Epidermal melanocyte (primary cell): ENCODE results near the gene MAPK8IP1.

ENCODE experiments used
- DNase-seq: peaks from one replicate; pipeline ENCODE4 v3.0.0; 2011; ENCODE audit warnings: low spot score; ENCODE audit not compliant: insufficient read length

MAPK8IP1 gene

GRCh38 chr11:45907911-45908370, 22.5 kb downstream of the MAPK8IP1 start:
- no peak for DNase-seq

GRCh38 chr11:45909594-45910475, 24.4 kb downstream of the MAPK8IP1 start:
- DNase-seq: no peak

DNA sequence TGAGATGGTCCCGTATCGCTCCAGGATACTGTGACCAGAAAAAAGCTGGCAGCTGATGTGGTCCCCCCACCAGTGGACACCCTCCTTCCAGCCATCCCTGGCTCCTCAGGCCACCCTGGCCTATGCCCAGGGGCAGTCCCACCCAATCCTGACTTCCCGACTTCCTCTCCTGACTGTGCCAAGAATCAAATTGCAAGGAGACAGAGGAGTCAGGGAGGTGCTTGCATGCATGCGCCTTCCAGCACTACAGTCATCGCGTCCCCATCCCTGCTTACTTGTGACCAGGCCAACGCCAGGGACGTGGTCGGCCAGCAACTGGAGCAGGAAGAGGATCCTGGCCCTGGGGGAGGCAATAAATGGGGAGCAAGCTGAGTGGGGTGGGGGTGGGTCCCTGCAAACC, 25.2 kb downstream of the MAPK8IP1 start:
- no peak for DNase-seq

DNA sequence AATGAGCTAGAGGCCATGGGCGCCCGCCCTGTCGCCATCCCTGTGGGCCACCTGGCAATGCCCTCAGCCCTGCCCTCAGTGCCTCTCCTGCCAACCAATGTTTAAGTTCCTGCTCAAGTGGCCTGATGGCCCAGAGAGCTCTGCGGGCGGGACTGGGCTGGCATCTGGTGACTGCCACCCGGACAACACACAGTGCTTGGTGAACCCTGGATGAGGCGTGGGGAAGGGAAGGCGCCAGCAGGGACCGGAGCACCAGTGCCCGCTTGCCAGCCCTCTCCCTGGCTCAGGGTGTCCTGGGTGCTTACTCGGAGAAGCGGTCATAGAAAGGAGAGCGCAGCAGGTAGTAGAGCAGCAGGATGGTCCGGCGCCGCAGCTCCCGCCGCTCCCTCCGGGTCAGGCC, 28.1 kb downstream of the MAPK8IP1 start:
- DNase-seq: no peak

GRCh38 chr11:45913942-45914635, 28.6 kb downstream of the MAPK8IP1 start:
- DNase-seq: no peak

DNA sequence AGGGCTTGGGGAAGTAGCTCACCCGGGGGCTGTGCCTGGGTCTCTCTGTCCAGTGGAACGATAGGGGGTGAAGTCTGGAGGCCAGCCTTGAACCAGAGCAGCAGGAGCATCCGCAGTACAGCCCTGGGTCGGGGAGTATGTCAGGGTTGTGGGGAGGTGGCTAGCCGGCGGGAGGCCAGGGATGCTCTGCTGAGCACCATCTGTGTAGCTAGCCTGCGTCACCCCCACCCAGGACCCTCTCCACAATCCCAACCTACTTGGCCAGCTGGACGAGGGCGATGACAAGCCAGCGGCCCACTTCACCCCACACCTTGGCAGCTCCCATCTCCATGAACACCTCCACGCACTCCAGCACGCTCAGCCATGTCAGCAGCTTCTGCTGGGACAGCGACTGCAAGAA, 30.0 kb downstream of the MAPK8IP1 start:
- DNase-seq: no peak

GRCh38 chr11:45917286-45917622, 31.8 kb downstream of the MAPK8IP1 start:
- no peak for DNase-seq

- peak; percentile 99 for DNase-seq
These were observed 32.3 kb downstream of the MAPK8IP1 start, which contains the start of gene PEX16 for GRCh38 chr11:45917623-45918330. Gene PEX16 (minus strand): TSS chr11:45917877. CDS start chr11:45917811, 66 bp downstream.

GRCh38 chr11:45918331-45918941, 33.0 kb downstream of the MAPK8IP1 start:
- peak; percentile 97 for DNase-seq

- no peak for DNase-seq
These were observed 33.7 kb downstream of the MAPK8IP1 start for GRCh38 chr11:45918962-45919675.

DNA sequence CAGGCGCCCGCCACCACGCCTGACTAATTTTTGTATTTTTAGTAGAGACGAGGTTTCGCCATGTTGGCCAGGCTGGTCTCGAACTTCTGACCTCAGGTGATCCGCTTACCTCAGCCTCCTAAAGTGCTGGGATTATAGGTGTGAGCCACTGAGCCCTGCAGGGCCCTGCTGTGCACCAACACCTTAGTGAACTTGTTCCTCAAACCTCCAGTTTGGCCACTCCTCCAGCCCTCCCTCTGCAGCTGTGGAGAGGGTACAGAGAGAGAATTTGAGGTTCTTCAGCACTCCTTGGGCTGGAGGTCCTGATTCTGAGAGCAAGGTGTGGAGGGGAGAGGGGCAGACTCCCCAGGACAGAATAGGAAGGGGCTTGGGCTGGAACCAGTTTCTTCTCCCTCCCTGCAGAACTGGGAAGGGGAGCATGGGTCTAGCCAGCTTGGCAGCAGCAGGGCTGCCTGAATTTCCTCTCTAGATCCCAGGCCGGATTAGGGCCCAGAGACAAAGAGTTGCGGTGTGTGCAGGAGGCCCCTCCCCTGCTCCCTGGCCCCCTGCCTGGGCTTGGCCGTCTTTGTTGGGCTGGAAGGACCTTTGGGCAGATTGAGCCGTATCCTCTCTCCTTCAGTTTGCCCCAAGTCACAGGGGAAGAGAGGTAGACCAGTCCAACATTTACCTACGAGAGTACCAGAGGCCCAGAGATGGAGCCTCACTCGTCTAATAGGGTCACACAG, 34.5 kb downstream of the MAPK8IP1 start:
- no peak for DNase-seq

- DNase-seq: no peak
These were observed 35.4 kb downstream of the MAPK8IP1 start for GRCh38 chr11:45920531-45921477.

- no peak for DNase-seq
These were observed 36.3 kb downstream of the MAPK8IP1 start for GRCh38 chr11:45921561-45922424.

- no peak for DNase-seq
These were observed 37.1 kb downstream of the MAPK8IP1 start, which contains the start of gene LARGE2 for GRCh38 chr11:45922425-45923082. Gene LARGE2 (plus strand): TSS chr11:45922656. CDS start chr11:45922883, 227 bp downstream.

DNA sequence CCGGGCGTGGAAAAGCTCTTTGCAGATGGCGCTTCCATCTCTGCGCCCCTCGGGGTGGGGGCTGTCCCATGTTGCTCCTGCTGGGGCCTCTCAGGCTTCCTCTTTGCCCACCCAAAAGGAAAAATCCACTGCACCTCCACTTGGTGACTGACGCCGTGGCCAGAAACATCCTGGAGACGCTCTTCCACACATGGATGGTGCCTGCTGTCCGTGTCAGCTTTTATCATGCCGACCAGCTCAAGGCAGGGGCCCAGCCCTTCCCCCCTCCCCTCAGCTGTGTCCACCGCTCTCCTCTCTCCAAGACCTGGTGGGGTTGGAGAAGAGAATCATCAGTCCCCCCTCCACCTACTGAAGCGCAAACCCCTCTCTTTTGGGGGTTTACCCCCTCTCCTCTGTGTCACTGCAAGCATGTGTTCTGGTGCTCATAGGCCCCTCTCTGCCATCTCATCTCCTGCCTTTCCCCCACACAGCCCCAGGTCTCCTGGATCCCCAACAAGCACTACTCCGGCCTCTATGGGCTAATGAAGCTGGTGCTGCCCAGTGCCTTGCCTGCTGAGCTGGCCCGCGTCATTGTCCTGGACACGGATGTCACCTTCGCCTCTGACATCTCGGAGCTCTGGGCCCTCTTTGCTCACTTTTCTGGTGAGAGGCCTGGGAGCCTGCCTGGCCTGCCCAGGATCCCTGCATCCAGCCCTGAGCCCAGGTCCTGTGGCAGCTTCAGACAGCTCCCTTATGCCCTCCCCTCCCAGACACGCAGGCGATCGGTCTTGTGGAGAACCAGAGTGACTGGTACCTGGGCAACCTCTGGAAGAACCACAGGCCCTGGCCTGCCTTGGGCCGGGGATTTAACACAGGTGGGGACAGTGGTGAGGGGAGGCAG, 38.8 kb downstream of the MAPK8IP1 start:
- DNase-seq: no peak

GRCh38 chr11:45924927-45925326, 39.5 kb downstream of the MAPK8IP1 start:
- no peak for DNase-seq
